K562 (cell line): ENCODE data around the gene TMEM63A. TPM values are rescaled to one million over a fixed set of nuclear protein-coding genes. Genes with fewer than 3 reads are reported as not detected.

Source experiments
- ATAC-seq: fragments of 200-7000 bp; cut with Tn5 transposase; 3 replicates; pipeline ENCODE4 v1.9.1; 2020; ENCODE audit warnings: moderate library complexity
- BruUV-seq: library from RNA; stranded (reverse); fragments of 400-500 nt; replicated peaks from 2 replicates; lab custom pipeline; 2021; lab: Mats Ljungman, UMichigan
- CTCF ChIA-PET: fragments of 300-600 bp; formaldehyde crosslinking; extraction: SDS; loops from one replicate; lab custom pipeline; 2021; ENCODE audit warnings: low intra/inter-chr PET ratio; lab: Yijun Ruan, JAX
- POLR2A ChIA-PET: fragments of 300-600, 350-650 bp; sonication (Branson Sonifier 250); formaldehyde crosslinking; extraction: SDS; loops from one replicate; lab custom pipeline; 2021; ENCODE audit warnings: antibody characterized with exemption, inconsistent platforms; lab: Yijun Ruan, JAX
- DNase-seq, 4 experiments: peaks; one replicate each; pipeline versions ENCODE4 v3.0.0 to v3.0.0-alpha.2; 2011 to 2018; ENCODE audit warnings: low spot score in 3 of 4, mixed read lengths in 3 of 4; ENCODE audit errors: extremely low read depth in 1 of 4
- FAIRE-seq: peaks from 2 replicates; lab custom pipeline; 2011; peaks lifted over from hg19 to GRCh38; lab: Jason Lieb, UNC
- H2AFZ ChIP-seq: 2 replicates; pipeline ENCODE4 v1.6.0; 2011; ENCODE audit warnings: low read depth, low read length, control low read depth, inconsistent platforms
- H3K27ac ChIP-seq: fragments of 200-600 bp; 3 replicates; pipeline ENCODE4 v1.8.0; 2011; ENCODE audit warnings: low read depth, mild to moderate bottlenecking, control low read depth, inconsistent platforms, low read length, moderate library complexity, mixed read lengths; ENCODE audit errors: extremely low read depth
- H3K27me3 ChIP-seq, 2 experiments: fragments of 300-600 bp in 1 of 2; 2 replicates in 1 of 2; 3 replicates in 1 of 2; pipeline versions ENCODE4 v1.6.0 to v1.8.0; 2011; ENCODE audit warnings: inconsistent platforms in 2 of 2, low read length in 2 of 2, mild to moderate bottlenecking in 1 of 2, mixed read lengths in 1 of 2, moderate library complexity in 1 of 2; ENCODE audit not compliant: control insufficient read depth in 2 of 2, insufficient read depth in 2 of 2
- H3K36me3 ChIP-seq: fragments of 300-600 bp; 3 replicates; pipeline ENCODE4 v1.8.0; 2011; ENCODE audit warnings: mild to moderate bottlenecking, low read length, inconsistent platforms; ENCODE audit not compliant: control insufficient read depth, insufficient read depth
- H3K4me1 ChIP-seq, 2 experiments: fragments of 200-600 bp in 1 of 2; replicated peaks in 1 of 2; 2 replicates in 1 of 2; 3 replicates in 1 of 2; pipeline versions ENCODE4 v1.5.1 to v1.8.0; 2011; ENCODE audit warnings: inconsistent platforms in 2 of 2, low read length in 2 of 2, mild to moderate bottlenecking in 1 of 2, mixed read lengths in 1 of 2, moderate library complexity in 1 of 2; ENCODE audit not compliant: control insufficient read depth in 2 of 2, insufficient read depth in 2 of 2
- H3K4me2 ChIP-seq: 2 replicates; pipeline ENCODE4 v1.6.1; 2011; ENCODE audit warnings: low read length, control low read depth, inconsistent platforms, mixed read lengths; ENCODE audit not compliant: insufficient read depth
- H3K4me3 ChIP-seq: fragments of 200-600 bp; sonication (generic), shearing (Covaris generic); 2 replicates; pipeline ENCODE4 v1.5.1; 2016; ENCODE audit warnings: control low read depth, inconsistent platforms
- H3K79me2 ChIP-seq: fragments of 200-600 bp; 3 replicates; pipeline ENCODE4 v1.8.0; 2011; ENCODE audit warnings: low read length, inconsistent platforms; ENCODE audit not compliant: control insufficient read depth, insufficient read depth
- H3K9ac ChIP-seq, 2 experiments: 2 replicates each; pipeline versions ENCODE4 v1.6.0 to v1.6.1; 2011; ENCODE audit warnings: low read depth in 2 of 2, low read length in 2 of 2, control low read depth in 1 of 2, inconsistent platforms in 1 of 2, mild to moderate bottlenecking in 1 of 2, mixed read lengths in 1 of 2; ENCODE audit not compliant: insufficient read depth in 1 of 2
- H3K9me1 ChIP-seq: one replicate; pipeline ENCODE4 v1.6.0; 2011; ENCODE audit warnings: inconsistent platforms, mild to moderate bottlenecking, low read length, moderate library complexity; ENCODE audit not compliant: control insufficient read depth, insufficient read depth
- H3K9me3 ChIP-seq: replicated peaks from 2 replicates; pipeline ENCODE4 v1.5.1; 2011; ENCODE audit warnings: low read depth, low read length, inconsistent platforms; ENCODE audit not compliant: control insufficient read depth, insufficient read depth
- H4K20me1 ChIP-seq: replicated peaks from 2 replicates; pipeline ENCODE4 v1.6.1; 2011; ENCODE audit warnings: low read length, inconsistent platforms, mixed read lengths; ENCODE audit not compliant: control insufficient read depth, insufficient read depth
- EGR1 ChIP-seq: fragments of 450-650 bp; conservative IDR thresholded peaks from 2 replicates; pipeline ENCODE4 v1.6.1; 2017; ENCODE audit warnings: mild to moderate bottlenecking
- HCFC1 ChIP-seq: IDR thresholded peaks from 2 replicates; pipeline ENCODE4 v1.6.1; 2012; ENCODE audit warnings: low read depth, low read length, improper control_type of control experiment
- MYNN ChIP-seq, 2 experiments: sonication (generic); formaldehyde crosslinking in 1 of 2; IDR thresholded peaks; 2 replicates each; pipeline versions ENCODE4 v1.5.0 to v1.6.1; 2016 to 2020; ENCODE audit warnings: antibody characterized with exemption in 1 of 2, missing genetic modification reagents in 1 of 2
- NFIC ChIP-seq: fragments of 450-650 bp; IDR thresholded peaks from 2 replicates; pipeline ENCODE4 v1.6.1; 2017; ENCODE audit warnings: mild to moderate bottlenecking, inconsistent platforms
- SPI1 ChIP-seq: IDR thresholded peaks from 2 replicates; pipeline ENCODE4 v1.6.1; 2011; ENCODE audit warnings: low read depth, low read length, control low read depth, borderline replicate concordance
- WGBS: fragments of 100-300 bp; shearing (Covaris generic); methylation state at CpG from one replicate; pipeline ENCODE4 v1.1.6; 2016; ENCODE audit warnings: low coverage, mixed read lengths; ENCODE audit not compliant: insufficient coverage; ENCODE audit errors: missing lambda C conversion rate; 5-methylcytosine and 5-hydroxymethylcytosine counted together
- in situ Hi-C: fragments of 300-500 bp; cut with MboI; formaldehyde crosslinking; loops from 4 replicates; pipeline ENCODE4 v1.15.0; 2018; ENCODE audit warnings: inconsistent platforms, mixed read lengths
- intact Hi-C: fragments of 100-400 bp; cut with micrococcal nuclease; formaldehyde crosslinking; loops from 2 replicates; pipeline ENCODE4 v1.14.2; 2022
- polyA plus RNA-seq, 8 experiments: library from polyadenylated mRNA; depleted of rRNA in 4 of 8; stranded (reverse) in 5 of 8; unstranded in 3 of 8; fragments of >200 nt; fragmentation: Nextera tagmentation in 2 of 8; fragmentation: Illumina TruSeq in 1 of 8; extraction: Ambion mirVana in 2 of 8; extraction: Trizol in 1 of 8; gene quantifications; 2 replicates each; pipeline versions ENCODE4 v1.2.1 to v1.2.3, GENCODE V29; 2011 to 2014; ENCODE audit warnings: inconsistent platforms in 1 of 8, missing spikeins in 1 of 8
- total RNA-seq, 7 experiments: library from RNA; depleted of rRNA in 6 of 7; stranded (reverse); fragments of >200 nt in 6 of 7; fragmentation: Illumina TruSeq in 2 of 7; extraction: Trizol in 2 of 7; gene quantifications; 2 replicates each; pipeline versions ENCODE4 v1.2.1 to v1.2.3, GENCODE V29; 2011 to 2021; ENCODE audit warnings: low replicate concordance in 1 of 7

Gene TMEM63A
- total and polyA plus RNA-seq, 9 of the 15 experiments (the other 6 are each of a cell fraction or from before 2014, with no cell fraction given): 2.0 to 54.6 (median 17.5) TPM

GRCh38 chr1:225866061-225866837 lies 15.9 kb downstream of the TMEM63A start:
- no TSS peak for BruUV-seq
- DNase-seq: no peak
- no peaks in the 10 kb centered on the region for H3K9me3 ChIP-seq
- in situ Hi-C loops: no loop called here
- 77% methylated on average over 8 of the region's 8 CpGs for WGBS
- TF ChIP-seq SPI1: peak; percentile 53; the same call in 1 of the 2 replicates
- 0 out of 2 replicates have a peak, but pooled peaks have one; percentile 10 for TF ChIP-seq EGR1
- no peak for TF ChIP-seq HCFC1
- no peak for TF ChIP-seq MYNN (IDR thresholded peaks at IDR 0.05)
- TF ChIP-seq MYNN (CRISPR knock-in tag; IDR thresholded peaks at IDR 0.05): no peak
- 0 out of 2 replicates have a peak, but pooled peaks have one; percentile 6 for TF ChIP-seq NFIC
- TF ChIP-seq, all 486 proteins: peak for 3
- Histone ChIP-seq H3K27ac (no peak overlapping the region), H3K27me3 (no peaks in the 10 kb centered on the region), H3K4me3 (no peak overlapping the region), H3K9me1 (no peaks in the 10 kb centered on the region), H2AFZ (no peak overlapping the region), H3K36me3 (peaks cover 88% of the 10 kb centered on the region), H3K4me2 (no peak overlapping the region), H3K4me1 (no peaks in the 10 kb centered on the region), H4K20me1 (no peaks in the 10 kb centered on the region), H3K9ac (peak overlapping the region in 1 of 2 experiments; percentile 49; a peak in 2 of 4 replicates), H3K79me2 (no peaks in the 10 kb centered on the region)
- ChIA-PET CTCF (no interaction called here), POLR2A (interaction anchor here (0.7 to 2.5 kb wide), 4 partner anchors 9 to 106 kb away, joined by 3 to 11 read pairs (median 3); partner anchors contain the start of gene TMEM63A)
- intact Hi-C loops: no loop called here
- ATAC-seq (peak; percentile 16; the same call in 2 of the 3 replicates), FAIRE-seq (no peak)
